Measurements from ENCODE around the gene GRIA3.
A peak's percentile ranks its signal among the peaks of the same experiment; 100 is the strongest.

GRIA3 gene

DNA sequence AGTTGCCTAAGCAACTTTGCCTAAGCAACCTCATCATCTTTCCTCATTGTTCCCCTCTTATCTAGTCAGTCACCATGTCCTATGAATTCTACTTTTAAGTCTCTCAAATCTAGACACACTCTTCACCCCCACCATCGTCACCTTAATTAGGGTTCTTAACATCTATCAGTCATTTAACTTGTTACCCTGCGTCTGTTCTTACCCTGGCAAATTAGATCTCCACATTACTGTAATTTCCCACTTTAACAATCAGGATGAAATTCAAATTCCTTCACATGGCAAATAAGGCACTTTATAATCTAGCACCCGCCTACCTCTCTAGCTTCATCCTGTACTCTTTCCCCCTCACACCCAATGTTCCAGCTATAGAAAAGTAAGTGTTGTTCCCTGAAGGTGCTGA, 221.2 kb downstream of the GRIA3 start:
- no peaks in the 10 kb centered on the region for H3K27me3 ChIP-seq (ENCODE audit: insufficient read depth, low read length)
- no peaks in the 10 kb centered on the region for H3K36me3 ChIP-seq (ENCODE audit: insufficient read depth, low read length)
- H3K4me3 ChIP-seq (ENCODE audit: low read depth, low read length, poor library complexity, severe bottlenecking): no peak overlapping the region
- no peak overlapping the region for H3K9ac ChIP-seq (ENCODE audit: low read length)
- H3K27ac ChIP-seq (ENCODE audit: low read depth, low read length, poor library complexity, severe bottlenecking): no peak overlapping the region
- no peaks in the 10 kb centered on the region for H3K9me2 ChIP-seq (ENCODE audit: low read depth, low read length)
- no peak overlapping the region for H3K4me2 ChIP-seq (ENCODE audit: low read length)
- H4K20me1 ChIP-seq (ENCODE audit: insufficient read depth, low read length): no peaks in the 10 kb centered on the region
- H3K9me3 ChIP-seq (ENCODE audit: low read length): no peaks in the 10 kb centered on the region
- TF ChIP-seq, protein P1, sequence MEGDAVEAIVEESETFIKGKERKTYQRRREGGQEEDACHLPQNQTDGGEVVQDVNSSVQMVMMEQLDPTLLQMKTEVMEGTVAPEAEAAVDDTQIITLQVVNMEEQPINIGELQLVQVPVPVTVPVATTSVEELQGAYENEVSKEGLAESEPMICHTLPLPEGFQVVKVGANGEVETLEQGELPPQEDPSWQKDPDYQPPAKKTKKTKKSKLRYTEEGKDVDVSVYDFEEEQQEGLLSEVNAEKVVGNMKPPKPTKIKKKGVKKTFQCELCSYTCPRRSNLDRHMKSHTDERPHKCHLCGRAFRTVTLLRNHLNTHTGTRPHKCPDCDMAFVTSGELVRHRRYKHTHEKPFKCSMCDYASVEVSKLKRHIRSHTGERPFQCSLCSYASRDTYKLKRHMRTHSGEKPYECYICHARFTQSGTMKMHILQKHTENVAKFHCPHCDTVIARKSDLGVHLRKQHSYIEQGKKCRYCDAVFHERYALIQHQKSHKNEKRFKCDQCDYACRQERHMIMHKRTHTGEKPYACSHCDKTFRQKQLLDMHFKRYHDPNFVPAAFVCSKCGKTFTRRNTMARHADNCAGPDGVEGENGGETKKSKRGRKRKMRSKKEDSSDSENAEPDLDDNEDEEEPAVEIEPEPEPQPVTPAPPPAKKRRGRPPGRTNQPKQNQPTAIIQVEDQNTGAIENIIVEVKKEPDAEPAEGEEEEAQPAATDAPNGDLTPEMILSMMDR (IDR thresholded peaks at IDR 0.05; ENCODE audit: low read length): no peak
- no peak for TF ChIP-seq EZH2 (IDR thresholded peaks at IDR 0.05; ENCODE audit: borderline replicate concordance, low read length)
- no peak overlapping the region for H2AFZ ChIP-seq (ENCODE audit: low read length)
- no peaks in the 10 kb centered on the region for H3K79me2 ChIP-seq (ENCODE audit: insufficient read depth, low read length)
- no peaks in the 10 kb centered on the region for H3F3A ChIP-seq (ENCODE audit: insufficient read depth, low read length)
- no peaks in the 10 kb centered on the region for H3K4me1 ChIP-seq (ENCODE audit: insufficient read depth, low read length, severe bottlenecking)

DNA sequence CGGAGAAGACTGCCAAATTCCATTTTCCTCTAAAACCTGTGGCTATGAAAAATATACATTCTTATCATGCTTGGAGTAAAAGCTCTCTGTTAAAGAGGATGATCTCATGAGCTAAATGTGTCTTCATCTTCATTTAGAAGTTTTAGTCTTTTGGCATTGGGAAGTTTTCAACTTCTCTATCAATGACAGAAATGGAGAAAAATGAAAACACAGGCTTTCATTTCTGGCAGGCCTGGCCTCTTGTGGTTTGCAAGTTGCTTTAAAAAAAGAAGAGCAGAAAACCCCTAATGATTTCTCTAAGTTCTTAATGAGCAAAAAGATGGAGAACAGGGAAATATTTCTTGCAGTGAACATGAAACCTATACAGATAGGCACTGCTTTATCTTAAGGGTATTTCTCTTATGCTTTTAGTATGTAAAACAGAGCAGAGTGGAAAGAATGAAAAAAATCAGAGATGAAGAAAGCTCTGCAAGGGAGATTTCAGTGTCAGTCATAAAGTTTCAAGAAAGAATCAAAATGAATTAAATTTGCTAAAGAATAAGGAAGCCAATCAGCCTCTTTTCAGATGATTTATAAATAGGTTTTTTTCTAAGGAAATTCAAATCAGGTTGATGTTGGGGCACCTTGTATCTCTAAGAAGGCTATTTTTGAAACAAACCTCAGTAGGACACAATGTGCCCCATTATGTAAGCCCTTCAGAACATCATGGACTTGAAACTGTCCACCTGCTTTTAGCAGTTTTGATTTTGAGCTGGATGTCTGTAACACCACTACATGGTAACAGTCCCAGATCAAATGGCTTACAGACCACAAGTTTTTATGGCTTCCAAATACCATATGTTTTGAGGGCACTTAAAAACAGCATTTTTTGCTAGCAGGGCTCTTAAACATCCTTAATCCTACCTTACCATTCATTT, 225.0 kb downstream of the GRIA3 start:
- Histone ChIP-seq H3K27ac (ENCODE audit: low read depth, low read length, poor library complexity, severe bottlenecking) (no peak overlapping the region), H3K9me2 (ENCODE audit: low read depth, low read length) (no peaks in the 10 kb centered on the region), H4K20me1 (ENCODE audit: insufficient read depth, low read length) (no peaks in the 10 kb centered on the region), H3K79me2 (ENCODE audit: insufficient read depth, low read length) (no peaks in the 10 kb centered on the region), H3K27me3 (ENCODE audit: insufficient read depth, low read length) (no peaks in the 10 kb centered on the region), H3F3A (ENCODE audit: insufficient read depth, low read length) (no peaks in the 10 kb centered on the region), H3K4me3 (ENCODE audit: low read depth, low read length, poor library complexity, severe bottlenecking) (no peak overlapping the region), H3K9me3 (ENCODE audit: low read length) (no peaks in the 10 kb centered on the region), H2AFZ (ENCODE audit: low read length) (no peak overlapping the region), H3K4me2 (ENCODE audit: low read length) (no peak overlapping the region), H3K4me1 (ENCODE audit: insufficient read depth, low read length, severe bottlenecking) (no peaks in the 10 kb centered on the region), H3K9ac (ENCODE audit: low read length) (no peak overlapping the region), H3K36me3 (ENCODE audit: insufficient read depth, low read length) (no peaks in the 10 kb centered on the region)
- TF ChIP-seq, protein P1 (IDR thresholded peaks at IDR 0.05; ENCODE audit: low read length): no peak

DNA sequence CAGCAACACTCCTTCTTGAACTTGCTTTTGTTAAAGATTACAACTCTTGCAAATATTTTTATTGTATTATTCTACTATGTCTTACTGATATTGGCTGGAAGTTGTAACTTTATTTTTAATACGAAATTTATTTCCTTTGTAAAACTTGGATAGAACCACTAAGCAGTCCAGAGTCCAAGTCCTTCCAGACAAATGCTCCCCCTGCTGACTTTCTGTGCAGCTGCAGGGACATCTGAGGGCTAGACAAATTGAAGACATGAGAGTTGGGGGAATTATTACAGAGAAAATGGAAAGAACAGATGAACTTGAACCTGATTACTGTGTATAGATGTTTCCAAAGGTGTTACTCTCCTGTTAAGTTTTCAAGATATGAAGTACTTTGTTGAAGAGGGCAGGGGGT, 238.8 kb downstream of the GRIA3 start:
- TF ChIP-seq, protein P1 (IDR thresholded peaks at IDR 0.05; ENCODE audit: low read length): peak; percentile 37; the same call in 1 of the 2 replicates
- no peak for TF ChIP-seq EZH2 (IDR thresholded peaks at IDR 0.05; ENCODE audit: borderline replicate concordance, low read length)
- Histone ChIP-seq H3K9me2 (ENCODE audit: low read depth, low read length) (no peaks in the 10 kb centered on the region), H3K9me3 (ENCODE audit: low read length) (no peaks in the 10 kb centered on the region), H3K27me3 (ENCODE audit: insufficient read depth, low read length) (no peaks in the 10 kb centered on the region), H3K27ac (ENCODE audit: low read depth, low read length, poor library complexity, severe bottlenecking) (no peak overlapping the region), H3F3A (ENCODE audit: insufficient read depth, low read length) (no peaks in the 10 kb centered on the region), H4K20me1 (ENCODE audit: insufficient read depth, low read length) (no peaks in the 10 kb centered on the region), H3K9ac (ENCODE audit: low read length) (no peak overlapping the region), H2AFZ (ENCODE audit: low read length) (no peak overlapping the region), H3K79me2 (ENCODE audit: insufficient read depth, low read length) (no peaks in the 10 kb centered on the region), H3K4me2 (ENCODE audit: low read length) (no peak overlapping the region), H3K4me1 (ENCODE audit: insufficient read depth, low read length, severe bottlenecking) (no peaks in the 10 kb centered on the region), H3K36me3 (ENCODE audit: insufficient read depth, low read length) (no peaks in the 10 kb centered on the region), H3K4me3 (ENCODE audit: low read depth, low read length, poor library complexity, severe bottlenecking) (no peak overlapping the region)
